Panc1 (cell line): ENCODE measurements around the gene SAA4. TPM values are rescaled to one million over a fixed set of nuclear protein-coding genes. Genes with fewer than 3 reads are reported as not detected.
A peak's percentile ranks its signal among the peaks of the same experiment; 100 is the strongest.

ENCODE experiments used
- ATAC-seq: fragments of 200-7000 bp; cut with Tn5 transposase; 2 replicates; pipeline ENCODE4 v1.9.1; 2020; ENCODE audit warnings: mild to moderate bottlenecking, moderate library complexity
- Bru-seq: library from RNA; stranded (reverse); fragments of 400-500 nt; gene quantifications from one replicate; lab custom pipeline; 2021; lab: Mats Ljungman, UMichigan
- BruChase-seq, 2 experiments: library from RNA; stranded (reverse); fragments of 400-500 nt; gene quantifications; one replicate each; lab custom pipeline; 2021; lab: Mats Ljungman, UMichigan
- BruUV-seq: library from RNA; stranded (reverse); fragments of 400-500 nt; replicated peaks from 2 replicates; lab custom pipeline; 2021; lab: Mats Ljungman, UMichigan
- CTCF ChIA-PET: fragments of 300-600 bp; sonication (Branson Sonifier 250); formaldehyde crosslinking; loops from one replicate; lab custom pipeline; 2022; ENCODE audit warnings: antibody characterized with exemption; lab: Charles Lee
- POLR2A ChIA-PET: fragments of 300-600 bp; sonication (Branson Sonifier 250); formaldehyde crosslinking; loops from one replicate; lab custom pipeline; 2022; ENCODE audit warnings: antibody characterized with exemption; lab: Charles Lee
- DNase-seq: peaks from one replicate; pipeline ENCODE4 v3.0.0-alpha.2; 2010; ENCODE audit warnings: low read depth, low spot score
- H3K27ac ChIP-seq: 2 replicates; pipeline ENCODE4 v1.5.1; 2011; ENCODE audit warnings: mild to moderate bottlenecking, low read length, inconsistent platforms
- H3K27me3 ChIP-seq: fragments of 200-500 bp; sonication (Bioruptor generic); 2 replicates; pipeline ENCODE4 v1.6.0; 2014; ENCODE audit warnings: low read length, inconsistent platforms; ENCODE audit not compliant: control insufficient read depth, insufficient read depth
- H3K36me3 ChIP-seq: fragments of 200-500 bp; sonication (Bioruptor generic); 2 replicates; pipeline ENCODE4 v1.5.1; 2014; ENCODE audit warnings: inconsistent platforms, mild to moderate bottlenecking, low read length, moderate library complexity; ENCODE audit not compliant: control insufficient read depth, insufficient read depth
- H3K4me1 ChIP-seq: 2 replicates; pipeline ENCODE4 v1.5.1; 2011; ENCODE audit warnings: inconsistent platforms, mild to moderate bottlenecking, low read length, moderate library complexity; ENCODE audit not compliant: control insufficient read depth, insufficient read depth
- H3K4me3 ChIP-seq, 2 experiments: 2 replicates each; pipeline ENCODE4 v1.5.1; 2011 to 2012; ENCODE audit warnings: low read depth in 2 of 2, low read length in 2 of 2, mild to moderate bottlenecking in 2 of 2, inconsistent platforms in 1 of 2, moderate library complexity in 1 of 2
- H3K9me3 ChIP-seq: fragments of 200-500 bp; sonication (Bioruptor generic); 2 replicates; pipeline ENCODE4 v1.5.1; 2014; ENCODE audit warnings: low read depth, mild to moderate bottlenecking, inconsistent platforms, low read length, moderate library complexity; ENCODE audit not compliant: control insufficient read depth, insufficient read depth
- CTCF ChIP-seq: fragments of 450-650 bp; IDR thresholded peaks from 2 replicates; pipeline ENCODE4 v1.5.1; 2017; ENCODE audit warnings: mild to moderate bottlenecking
- POLR2AphosphoS5 ChIP-seq: IDR thresholded peaks from 2 replicates; pipeline ENCODE4 v1.6.1; 2012; ENCODE audit warnings: mild to moderate bottlenecking, low read depth, low read length, moderate library complexity
- SIN3A ChIP-seq: IDR thresholded peaks from 2 replicates; pipeline ENCODE4 v1.6.1; 2012; ENCODE audit warnings: low read depth, mild to moderate bottlenecking, low read length, moderate library complexity, borderline replicate concordance; ENCODE audit not compliant: insufficient read depth
- TCF7L2 ChIP-seq: IDR thresholded peaks from 2 replicates; pipeline ENCODE4 v1.6.1; 2011; ENCODE audit warnings: mild to moderate bottlenecking, low read depth, low read length, inconsistent platforms
- in situ Hi-C: cut with HindIII; loops from 2 replicates; pipeline ENCODE4 v1.10.0; 2016; ENCODE audit warnings: low sequenced_read_pairs, low pct_unique_long_range_greater_than_20kb
- intact Hi-C: fragments of 100-400 bp; cut with micrococcal nuclease; formaldehyde crosslinking; loops from one replicate; pipeline ENCODE4 v1.10.0; 2022; ENCODE audit not compliant: unreplicated experiment
- long read RNA-seq: library from polyadenylated mRNA; unstranded; transcript quantifications from one replicate; pipeline ENCODE4 v2.0.0, GENCODE V29; 2021; ENCODE audit not compliant: unreplicated experiment
- polyA plus RNA-seq: library from polyadenylated mRNA; unstranded; fragments of >200 nt; gene quantifications from one replicate; pipeline ENCODE4 v1.2.1, GENCODE V29; 2012; ENCODE audit warnings: missing spikeins; ENCODE audit not compliant: insufficient read length
- total RNA-seq: library from RNA; stranded (reverse); gene quantifications from one replicate; pipeline ENCODE4 v1.2.1, GENCODE V29; 2021; ENCODE audit not compliant: unreplicated experiment
- TF ChIP-seq, protein P1 (sequence below), 2 experiments: IDR thresholded peaks; 2 replicates each; pipeline ENCODE4 v1.6.1; 2011 to 2012; ENCODE audit warnings: low read depth in 2 of 2, control low read depth in 1 of 2, low read length in 1 of 2, mild to moderate bottlenecking in 1 of 2, moderate library complexity in 1 of 2; ENCODE audit not compliant: insufficient read depth in 1 of 2

The SAA4 gene
- total RNA-seq, result not detected
- polyA plus RNA-seq, result not detected
- Bru-seq, nascent RNA, result percentile 25 among the genes with signal in this experiment
- percentile 16 among the genes with signal in this experiment for BruChase-seq, experiment 1, labeled RNA remaining after a 2-hour chase
- not detected for BruChase-seq, experiment 2, labeled RNA remaining after a 6-hour chase
- long read RNA-seq, result 0 reads

DNA sequence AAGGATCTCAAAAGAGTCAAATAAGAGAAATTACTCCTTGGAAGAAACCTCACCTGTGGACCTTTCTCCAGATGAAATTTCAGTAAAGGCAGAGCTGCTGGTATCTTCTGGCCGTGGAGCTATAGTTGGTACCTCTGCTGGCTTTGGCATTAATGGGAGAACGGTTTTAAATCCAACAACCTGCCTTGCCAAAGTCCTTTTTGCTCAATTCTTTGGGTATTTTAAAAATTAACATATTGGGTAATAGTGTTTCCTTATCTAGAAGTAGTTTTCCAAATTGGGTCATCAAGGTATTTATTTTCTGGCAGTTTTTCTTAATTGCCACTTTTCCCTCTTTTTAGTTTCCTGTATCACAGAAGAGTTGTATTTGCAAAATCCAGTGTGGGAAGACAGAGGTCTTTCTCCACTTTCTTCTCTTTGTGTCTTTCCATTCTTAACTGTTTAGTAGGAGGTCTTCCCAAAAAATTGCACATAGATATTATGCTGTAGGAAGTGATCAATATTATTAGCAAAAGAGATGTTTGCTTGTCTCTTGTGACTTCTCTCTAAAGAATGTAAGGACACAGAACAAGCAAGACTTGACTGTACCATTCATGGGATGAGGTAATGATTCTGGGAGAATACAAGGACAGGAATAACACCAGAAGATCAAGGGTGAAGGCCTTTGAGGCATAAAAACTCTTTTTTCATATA is at the start of gene SAA4:
TSS of gene SAA4 (minus strand) at position 139 of the 693 bp plus-strand sequence. CDS start 876 bp downstream, outside the sequence.
- BruUV-seq, result no TSS peak
- ATAC-seq (no peak), DNase-seq (no peak)
- in situ Hi-C loops (no loop called here), intact Hi-C loops (no loop called here)
- H3K9me3 ChIP-seq, result no peaks in the 10 kb centered on the region
- H3K27ac ChIP-seq, result no peak within 1 kb of the TSS
- H3K4me1 ChIP-seq, result no peaks in the 10 kb centered on the region
- H3K36me3 ChIP-seq, result no peaks in the 10 kb centered on the region
- H3K4me3 ChIP-seq, result no peak within 1 kb of the TSS
- peaks cover 20% of the 10 kb centered on the region; the same call in 1 of the 2 replicates for H3K27me3 ChIP-seq
- ChIA-PET CTCF (no interaction called here), POLR2A (no interaction called here)
- TF ChIP-seq, protein P1, sequence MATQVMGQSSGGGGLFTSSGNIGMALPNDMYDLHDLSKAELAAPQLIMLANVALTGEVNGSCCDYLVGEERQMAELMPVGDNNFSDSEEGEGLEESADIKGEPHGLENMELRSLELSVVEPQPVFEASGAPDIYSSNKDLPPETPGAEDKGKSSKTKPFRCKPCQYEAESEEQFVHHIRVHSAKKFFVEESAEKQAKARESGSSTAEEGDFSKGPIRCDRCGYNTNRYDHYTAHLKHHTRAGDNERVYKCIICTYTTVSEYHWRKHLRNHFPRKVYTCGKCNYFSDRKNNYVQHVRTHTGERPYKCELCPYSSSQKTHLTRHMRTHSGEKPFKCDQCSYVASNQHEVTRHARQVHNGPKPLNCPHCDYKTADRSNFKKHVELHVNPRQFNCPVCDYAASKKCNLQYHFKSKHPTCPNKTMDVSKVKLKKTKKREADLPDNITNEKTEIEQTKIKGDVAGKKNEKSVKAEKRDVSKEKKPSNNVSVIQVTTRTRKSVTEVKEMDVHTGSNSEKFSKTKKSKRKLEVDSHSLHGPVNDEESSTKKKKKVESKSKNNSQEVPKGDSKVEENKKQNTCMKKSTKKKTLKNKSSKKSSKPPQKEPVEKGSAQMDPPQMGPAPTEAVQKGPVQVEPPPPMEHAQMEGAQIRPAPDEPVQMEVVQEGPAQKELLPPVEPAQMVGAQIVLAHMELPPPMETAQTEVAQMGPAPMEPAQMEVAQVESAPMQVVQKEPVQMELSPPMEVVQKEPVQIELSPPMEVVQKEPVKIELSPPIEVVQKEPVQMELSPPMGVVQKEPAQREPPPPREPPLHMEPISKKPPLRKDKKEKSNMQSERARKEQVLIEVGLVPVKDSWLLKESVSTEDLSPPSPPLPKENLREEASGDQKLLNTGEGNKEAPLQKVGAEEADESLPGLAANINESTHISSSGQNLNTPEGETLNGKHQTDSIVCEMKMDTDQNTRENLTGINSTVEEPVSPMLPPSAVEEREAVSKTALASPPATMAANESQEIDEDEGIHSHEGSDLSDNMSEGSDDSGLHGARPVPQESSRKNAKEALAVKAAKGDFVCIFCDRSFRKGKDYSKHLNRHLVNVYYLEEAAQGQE (IDR thresholded peaks at IDR 0.05; ENCODE audit: insufficient read depth in 1 of 2, low read depth in 2 of 2, low read length in 1 of 2), result no peak
- no peak for TF ChIP-seq POLR2AphosphoS5

DNA sequence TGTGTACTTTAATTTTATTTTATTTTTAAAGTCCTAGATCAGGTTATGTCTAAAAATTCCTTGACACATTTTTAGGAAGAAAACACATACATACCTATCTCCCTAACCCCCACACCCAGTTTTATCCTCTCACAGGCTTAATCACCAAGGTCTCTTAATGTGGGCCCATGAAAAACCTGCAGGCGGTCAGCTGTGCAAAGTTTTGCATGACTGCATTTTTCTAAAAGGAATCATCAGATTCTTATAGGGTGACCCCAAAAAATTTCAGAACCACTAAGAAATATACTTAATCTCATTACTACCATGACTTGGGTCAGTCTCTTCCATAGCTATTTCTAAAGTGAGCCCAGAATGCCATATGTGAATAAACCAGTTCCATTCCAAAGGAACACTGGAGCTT is 49.2 kb upstream of the SAA4 start:
- CTCF ChIA-PET, result no interaction called here
- Histone ChIP-seq H3K4me1 (no peaks in the 10 kb centered on the region), H3K9me3 (no peaks in the 10 kb centered on the region), H3K4me3 (no peak overlapping the region), H3K27ac (no peak overlapping the region), H3K27me3 (no peaks in the 10 kb centered on the region), H3K36me3 (peaks cover 23% of the 10 kb centered on the region)
- no peak for DNase-seq
- in situ Hi-C loops (no loop called here), intact Hi-C loops (no loop called here)
- no TSS peak for BruUV-seq
- POLR2A ChIA-PET, result no interaction called here
- ATAC-seq, result no peak
- no peak for TF ChIP-seq CTCF
- no peak for TF ChIP-seq POLR2AphosphoS5
- TF ChIP-seq TCF7L2, result no peak
- TF ChIP-seq, protein P1 (IDR thresholded peaks at IDR 0.05; ENCODE audit: insufficient read depth in 1 of 2, low read depth in 2 of 2, low read length in 1 of 2), result no peak
- TF ChIP-seq SIN3A, result no peak
